Peyer's patch (tissue), 4 donors: ENCODE data around the gene RREB1.

Experiments
- CTCF ChIP-seq, 6 experiments: fragments of 450-650 bp in 4 of 6; fragments of 200-600 bp in 2 of 6; sonication (generic) in 1 of 6; IDR thresholded peaks; one replicate each; pipeline ENCODE4 v1.5.1; 2017 to 2019; ENCODE audit warnings: antibody characterized with exemption in 6 of 6, mild to moderate bottlenecking in 3 of 6, moderate library complexity in 1 of 6
- POLR2A ChIP-seq, 2 donors: fragments of 450-650 bp; IDR thresholded peaks; one replicate each; pipeline ENCODE4 v1.5.1; 2017; ENCODE audit warnings: antibody characterized with exemption in 2 of 2, mild to moderate bottlenecking in 2 of 2, moderate library complexity in 2 of 2

- TF ChIP-seq CTCF (IDR thresholded peaks at IDR 0.05) (no peak), POLR2A (IDR thresholded peaks at IDR 0.05) (no peak)
Measured at GRCh38 chr6:7142918-7143475, 35.2 kb downstream of the RREB1 start.
